ENCODE data around the gene MAGEB4. TPM values are rescaled to one million over a fixed set of nuclear protein-coding genes. Genes with fewer than 3 reads are reported as not detected.
A peak's percentile ranks its signal among the peaks of the same experiment; 100 is the strongest.

The MAGEB4 gene
- total RNA-seq, 1 donor from 2014 or later, result not detected

DNA sequence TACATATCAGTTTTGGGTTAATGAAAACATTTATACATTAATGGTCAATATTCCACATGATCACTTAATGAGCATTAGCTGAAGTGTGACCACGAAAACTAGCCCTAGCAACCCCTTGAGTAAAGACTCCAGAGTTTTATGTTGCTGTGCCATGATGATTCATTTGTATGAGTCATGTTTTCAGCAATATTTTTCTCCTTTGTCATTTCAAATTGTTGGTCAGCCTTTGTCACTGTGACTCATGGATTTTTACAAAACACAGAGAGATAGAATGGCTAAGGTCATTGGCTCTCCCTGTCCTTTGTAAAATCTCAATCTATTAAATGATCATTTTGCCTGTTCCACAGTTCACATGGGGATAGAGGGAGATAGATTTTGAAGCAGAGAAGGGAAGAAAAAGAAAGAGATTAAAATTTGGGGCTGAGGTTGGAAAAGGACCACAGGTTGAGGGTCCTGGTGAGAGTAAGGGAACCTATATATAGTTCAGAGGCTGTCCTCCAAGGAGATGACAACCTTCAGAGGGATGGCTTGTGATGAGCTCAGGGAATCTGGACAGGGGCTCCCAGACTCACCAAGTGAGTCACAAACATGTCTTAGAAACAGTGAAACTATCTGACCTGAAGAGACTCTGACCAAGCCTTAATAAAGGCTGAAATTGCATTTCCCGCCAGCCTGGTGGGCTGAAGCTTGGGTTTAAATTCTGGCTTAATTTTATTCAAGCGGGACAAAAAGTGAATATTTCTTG lies 41.8 kb downstream of the MAGEB4 start:
- peak; percentile 85 for DNase-seq

Other genes starting within 250 kb of the MAGEB4 start
- not detected in 2 replicates for gene MAGEB2, start 26.4 kb upstream of the MAGEB4 start, total RNA-seq
- not detected in 2 replicates for gene MAGEB3, start 11.3 kb upstream of the MAGEB4 start, total RNA-seq
- not detected in 2 replicates for gene MAGEB1, start 5.1 kb downstream of the MAGEB4 start, total RNA-seq
- not detected in 2 replicates for gene NR0B1, start 67.4 kb downstream of the MAGEB4 start, total RNA-seq

Data from dermis blood vessel endothelial cell (primary cell).